Caco-2 (cell line): ENCODE data around the gene DGCR2. TPM values are rescaled to one million over a fixed set of nuclear protein-coding genes. Genes with fewer than 3 reads are reported as not detected.
"Not testable (repeated sequence)": the region's sequence is repeated elsewhere in the genome, so short reads cannot be mapped to it uniquely, and the experiment has no call there.

ENCODE experiments used
- BruUV-seq: library from RNA; stranded (reverse); fragments of 400-500 nt; replicated peaks from 2 replicates; lab custom pipeline; 2021; lab: Mats Ljungman, UMichigan
- CTCF ChIA-PET: fragments of 300-600 bp; sonication (Branson Sonifier 250); formaldehyde crosslinking; loops from one replicate; lab custom pipeline; 2022; ENCODE audit warnings: antibody characterized with exemption; lab: Charles Lee
- POLR2A ChIA-PET: fragments of 300-600 bp; sonication (Branson Sonifier 250); formaldehyde crosslinking; loops from one replicate; lab custom pipeline; 2022; ENCODE audit warnings: antibody characterized with exemption; lab: Charles Lee
- DNase-seq, 2 experiments: peaks; one replicate each; pipeline versions ENCODE4 v3.0.0 to v3.0.0-alpha.2; 2020 to 2022
- H3K27me3 ChIP-seq: replicated peaks from 2 replicates; pipeline ENCODE4 v1.6.0; 2011; ENCODE audit warnings: low read length; ENCODE audit not compliant: control insufficient read depth, insufficient read depth
- H3K36me3 ChIP-seq: 2 replicates; pipeline ENCODE4 v1.5.1; 2011; ENCODE audit warnings: low read length; ENCODE audit not compliant: control insufficient read depth, insufficient read depth
- H3K4me1 ChIP-seq: fragments of 250-450 bp; sonication (Bioruptor Pico); 2 replicates; pipeline ENCODE4 v1.5.1; 2020; ENCODE audit warnings: mild to moderate bottlenecking
- H3K4me3 ChIP-seq: 2 replicates; pipeline ENCODE4 v1.5.1; 2011; ENCODE audit warnings: low read depth, mild to moderate bottlenecking, control low read depth, low read length
- H3K9me3 ChIP-seq: fragments of 250-450 bp; sonication (Bioruptor Pico); 2 replicates; pipeline ENCODE4 v1.5.1; 2020; ENCODE audit warnings: mild to moderate bottlenecking, moderate library complexity
- H3K27ac Mint-ChIP-seq: one replicate; pipeline ENCODE4 v1.8.0; 2022; ENCODE audit warnings: mixed read lengths; ENCODE audit not compliant: unreplicated experiment
- H3K27me3 Mint-ChIP-seq: one replicate; pipeline ENCODE4 v1.8.0; 2022; ENCODE audit warnings: mixed read lengths; ENCODE audit not compliant: insufficient read depth, unreplicated experiment
- H3K36me3 Mint-ChIP-seq: one replicate; pipeline ENCODE4 v1.8.0; 2022; ENCODE audit warnings: mild to moderate bottlenecking, mixed read lengths; ENCODE audit not compliant: insufficient read depth, unreplicated experiment
- H3K4me1 Mint-ChIP-seq: one replicate; pipeline ENCODE4 v1.8.0; 2022; ENCODE audit warnings: low read depth, mixed read lengths; ENCODE audit not compliant: unreplicated experiment
- H3K4me3 Mint-ChIP-seq: one replicate; pipeline ENCODE4 v1.8.0; 2022; ENCODE audit warnings: mild to moderate bottlenecking, moderate library complexity, mixed read lengths; ENCODE audit not compliant: unreplicated experiment
- H3K9me3 Mint-ChIP-seq: one replicate; pipeline ENCODE4 v1.8.0; 2022; ENCODE audit warnings: mixed read lengths; ENCODE audit not compliant: unreplicated experiment
- CTCF ChIP-seq, 2 experiments: fragments of 200-600 bp in 1 of 2; IDR thresholded peaks; 1 replicate in 1 of 2; 2 replicates in 1 of 2; pipeline versions ENCODE4 v1.5.1 to v1.8.0; 2011 to 2022; ENCODE audit warnings: antibody characterized with exemption in 1 of 2, control low read depth in 1 of 2, inconsistent platforms in 1 of 2, low read depth in 1 of 2, low read length in 1 of 2, mild to moderate bottlenecking in 1 of 2, moderate library complexity in 1 of 2; ENCODE audit not compliant: insufficient read depth in 1 of 2, severe bottlenecking in 1 of 2, unreplicated experiment in 1 of 2
- intact Hi-C: fragments of 100-400 bp; cut with micrococcal nuclease; formaldehyde crosslinking; loops from one replicate; pipeline ENCODE4 v1.10.0; 2022; ENCODE audit not compliant: unreplicated experiment
- total RNA-seq: library from RNA; stranded (reverse); gene quantifications from 2 replicates; pipeline ENCODE4 v1.2.3, GENCODE V29; 2022

Gene DGCR2
- total RNA-seq, 1 experiment from 2014 or later: 67.9 TPM

GRCh38 chr22:19051381-19052072 lies 70.7 kb downstream of the DGCR2 start:
- POLR2A ChIA-PET: no interaction called here
- no TSS peak for BruUV-seq
- no peak for TF ChIP-seq CTCF (IDR thresholded peaks at IDR 0.05; ENCODE audit: insufficient read depth in 1 of 2, low read depth in 1 of 2, low read length in 1 of 2, severe bottlenecking in 1 of 2, unreplicated experiment in 1 of 2)
- Mint-ChIP-seq H3K4me3 (no peak overlapping the region), H3K36me3 (peaks cover 65% of the 10 kb centered on the region), H3K27ac (no peak overlapping the region), H3K27me3 (no peaks in the 10 kb centered on the region), H3K4me1 (peaks cover 7% of the 10 kb centered on the region), H3K9me3 (no peaks in the 10 kb centered on the region)
- Histone ChIP-seq H3K36me3 (peaks cover 5% of the 10 kb centered on the region), H3K4me1 (no peaks in the 10 kb centered on the region), H3K4me3 (no peak overlapping the region), H3K27me3 (no peaks in the 10 kb centered on the region), H3K9me3 (no peaks in the 10 kb centered on the region)
- CTCF ChIA-PET: no interaction called here
- DNase-seq: no peak
- intact Hi-C loops: no loop called here

GRCh38 chr22:19050847-19051246 lies 71.4 kb downstream of the DGCR2 start:
- BruUV-seq, POLR2A ChIA-PET, H3K27ac Mint-ChIP-seq, DNase-seq, H3K36me3 ChIP-seq, H3K9me3 ChIP-seq, H3K4me1 Mint-ChIP-seq, intact Hi-C loops, H3K9me3 Mint-ChIP-seq, H3K27me3 ChIP-seq, H3K4me3 ChIP-seq, CTCF ChIA-PET, H3K4me3 Mint-ChIP-seq, H3K4me1 ChIP-seq, H3K27me3 Mint-ChIP-seq: not testable (repeated sequence)
- peaks cover 72% of the 10 kb centered on the region for H3K36me3 Mint-ChIP-seq

GRCh38 chr22:19050117-19050516 lies 72.1 kb downstream of the DGCR2 start:
- CTCF ChIA-PET: interaction anchor here (0.7 kb wide), 1 partner anchor 95 kb away, joined by 3 read pairs; the partner anchor contains the start of gene ESS2
- no peak overlapping the region for H3K4me3 ChIP-seq

More at GRCh38 chr22:19050117-19050516, 72.1 kb downstream of the DGCR2 start:
- POLR2A ChIA-PET: no interaction called here
- H3K4me1 Mint-ChIP-seq: peaks cover 7% of the 10 kb centered on the region
- no peak for TF ChIP-seq CTCF (IDR thresholded peaks at IDR 0.05; ENCODE audit: insufficient read depth in 1 of 2, low read depth in 1 of 2, low read length in 1 of 2, severe bottlenecking in 1 of 2, unreplicated experiment in 1 of 2)
- no peaks in the 10 kb centered on the region for H3K4me1 ChIP-seq
- no peak for DNase-seq
- no peaks in the 10 kb centered on the region for H3K9me3 Mint-ChIP-seq
- no peaks in the 10 kb centered on the region for H3K27me3 ChIP-seq
- H3K36me3 Mint-ChIP-seq: peaks cover 79% of the 10 kb centered on the region
- intact Hi-C loops: no loop called here
- H3K4me3 Mint-ChIP-seq: no peak overlapping the region
- no peak overlapping the region for H3K27ac Mint-ChIP-seq
- peaks cover 6% of the 10 kb centered on the region for H3K36me3 ChIP-seq
- H3K27me3 Mint-ChIP-seq: no peaks in the 10 kb centered on the region
- no peaks in the 10 kb centered on the region for H3K9me3 ChIP-seq
- BruUV-seq: no TSS peak
